IgD-negative memory B cell (primary cell): ENCODE data around the gene KCNJ9. TPM values are rescaled to one million over a fixed set of nuclear protein-coding genes. Genes with fewer than 3 reads are reported as not detected.

Experiments used
- H3K27ac Mint-ChIP-seq, 3 donors: one replicate each; pipeline ENCODE4 v1.8.0; 2020 to 2022; ENCODE audit warnings: mild to moderate bottlenecking in 3 of 3, mixed read lengths in 3 of 3, moderate library complexity in 1 of 3
- H3K27me3 Mint-ChIP-seq: one replicate; pipeline ENCODE4 v1.8.0; 2021; ENCODE audit warnings: mixed read lengths
- H3K36me3 Mint-ChIP-seq: one replicate; pipeline ENCODE4 v1.8.0; 2020; ENCODE audit warnings: mild to moderate bottlenecking, mixed read lengths
- H3K4me1 Mint-ChIP-seq, 3 donors: one replicate each; pipeline ENCODE4 v1.8.0; 2020 to 2022; ENCODE audit warnings: mixed read lengths in 3 of 3, mild to moderate bottlenecking in 1 of 3
- H3K4me3 Mint-ChIP-seq, 4 donors: one replicate each; pipeline ENCODE4 v1.8.0; 2020 to 2022; ENCODE audit warnings: mild to moderate bottlenecking in 4 of 4, mixed read lengths in 4 of 4, moderate library complexity in 3 of 4
- H3K9me3 Mint-ChIP-seq, 3 donors: one replicate each; pipeline ENCODE4 v1.8.0; 2020 to 2021; ENCODE audit warnings: mixed read lengths in 3 of 3, mild to moderate bottlenecking in 1 of 3
- polyA plus RNA-seq: library from polyadenylated mRNA; unstranded; fragments of 300-500 nt; fragmentation: Illumina TruSeq; gene quantifications from one replicate; pipeline ENCODE4 v1.2.3, GENCODE V29; 2021

The KCNJ9 gene
- polyA plus RNA-seq, 1 donor from 2014 or later, result not detected

GRCh38 chr1:160129558-160129957, 48.2 kb downstream of the KCNJ9 start:
- Mint-ChIP-seq H3K27ac (no peak overlapping the region), H3K27me3 (peaks cover 14% of the 10 kb centered on the region), H3K36me3 (no peaks in the 10 kb centered on the region), H3K4me1 (no peaks in the 10 kb centered on the region), H3K9me3 (no peaks in the 10 kb centered on the region), H3K4me3 (no peak overlapping the region)

GRCh38 chr1:160129966-160130365, 48.6 kb downstream of the KCNJ9 start:
- Mint-ChIP-seq H3K27ac (no peak overlapping the region), H3K36me3 (no peaks in the 10 kb centered on the region), H3K9me3 (no peaks in the 10 kb centered on the region), H3K4me3 (no peak overlapping the region), H3K4me1 (no peaks in the 10 kb centered on the region), H3K27me3 (peaks cover 12% of the 10 kb centered on the region)

GRCh38 chr1:160130486-160130885, 49.1 kb downstream of the KCNJ9 start:
- Mint-ChIP-seq H3K4me1 (no peaks in the 10 kb centered on the region), H3K4me3 (no peak overlapping the region), H3K36me3 (no peaks in the 10 kb centered on the region), H3K27me3 (peaks cover 12% of the 10 kb centered on the region), H3K9me3 (no peaks in the 10 kb centered on the region), H3K27ac (no peak overlapping the region)

GRCh38 chr1:160130939-160131338, 49.6 kb downstream of the KCNJ9 start:
- Mint-ChIP-seq H3K36me3 (no peaks in the 10 kb centered on the region), H3K27me3 (peaks cover 12% of the 10 kb centered on the region), H3K4me1 (no peaks in the 10 kb centered on the region), H3K27ac (no peak overlapping the region), H3K4me3 (no peak overlapping the region), H3K9me3 (no peaks in the 10 kb centered on the region)

GRCh38 chr1:160131803-160132565, 50.6 kb downstream of the KCNJ9 start:
- peaks cover 12% of the 10 kb centered on the region for H3K27me3 Mint-ChIP-seq

GRCh38 chr1:160133990-160134770, 52.8 kb downstream of the KCNJ9 start:
- Mint-ChIP-seq H3K4me1 (no peaks in the 10 kb centered on the region), H3K27ac (no peak overlapping the region), H3K27me3 (peaks cover 8% of the 10 kb centered on the region), H3K9me3 (no peaks in the 10 kb centered on the region), H3K4me3 (no peak overlapping the region), H3K36me3 (no peaks in the 10 kb centered on the region)

More at GRCh38 chr1:160131803-160132565, 50.6 kb downstream of the KCNJ9 start:
- Mint-ChIP-seq H3K4me1 (no peaks in the 10 kb centered on the region), H3K4me3 (no peak overlapping the region), H3K9me3 (no peaks in the 10 kb centered on the region), H3K36me3 (no peaks in the 10 kb centered on the region), H3K27ac (no peak overlapping the region)

GRCh38 chr1:160134791-160135572, 53.6 kb downstream of the KCNJ9 start:
- Mint-ChIP-seq H3K27me3 (peaks cover 12% of the 10 kb centered on the region), H3K4me1 (no peaks in the 10 kb centered on the region), H3K36me3 (no peaks in the 10 kb centered on the region), H3K27ac (no peak overlapping the region), H3K4me3 (no peak overlapping the region), H3K9me3 (no peaks in the 10 kb centered on the region)

GRCh38 chr1:160136121-160136925, 55.0 kb downstream of the KCNJ9 start:
- H3K36me3 Mint-ChIP-seq, result no peaks in the 10 kb centered on the region
- H3K4me1 Mint-ChIP-seq, result no peaks in the 10 kb centered on the region
- H3K27me3 Mint-ChIP-seq, result peaks cover 7% of the 10 kb centered on the region

GRCh38 chr1:160136926-160137200, 55.5 kb downstream of the KCNJ9 start:
- no peaks in the 10 kb centered on the region for H3K9me3 Mint-ChIP-seq
- peaks cover 12% of the 10 kb centered on the region for H3K27me3 Mint-ChIP-seq
- no peaks in the 10 kb centered on the region for H3K36me3 Mint-ChIP-seq
- H3K4me1 Mint-ChIP-seq, result no peaks in the 10 kb centered on the region
- no peak overlapping the region for H3K4me3 Mint-ChIP-seq
- H3K27ac Mint-ChIP-seq, result no peak overlapping the region

More at GRCh38 chr1:160136121-160136925, 55.0 kb downstream of the KCNJ9 start:
- Mint-ChIP-seq H3K9me3 (no peaks in the 10 kb centered on the region), H3K4me3 (no peak overlapping the region), H3K27ac (no peak overlapping the region)

GRCh38 chr1:160137216-160137862, 56.0 kb downstream of the KCNJ9 start:
- H3K27ac Mint-ChIP-seq, result no peak overlapping the region
- peaks cover 15% of the 10 kb centered on the region for H3K27me3 Mint-ChIP-seq
- H3K4me1 Mint-ChIP-seq, result no peaks in the 10 kb centered on the region
- H3K9me3 Mint-ChIP-seq, result no peaks in the 10 kb centered on the region
- H3K36me3 Mint-ChIP-seq, result no peaks in the 10 kb centered on the region
- H3K4me3 Mint-ChIP-seq, result no peak overlapping the region

GRCh38 chr1:160139840-160140239, 58.5 kb downstream of the KCNJ9 start:
- H3K27me3 Mint-ChIP-seq, result peaks cover 17% of the 10 kb centered on the region
- no peaks in the 10 kb centered on the region for H3K36me3 Mint-ChIP-seq
- no peak overlapping the region for H3K27ac Mint-ChIP-seq
- no peak overlapping the region for H3K4me3 Mint-ChIP-seq
- no peaks in the 10 kb centered on the region for H3K4me1 Mint-ChIP-seq
- no peaks in the 10 kb centered on the region for H3K9me3 Mint-ChIP-seq
